GM21723 (cell line): ENCODE measurements around the gene TOMM22.

ENCODE experiments used
- ATAC-seq: cut with Tn5 transposase; IDR thresholded peaks from one replicate; pipeline ENCODE4 v1.9.1; 2021; ENCODE audit warnings: mild to moderate bottlenecking, moderate library complexity; ENCODE audit not compliant: unreplicated experiment

Gene TOMM22

GRCh38 chr22:38733724-38734381, 52.1 kb downstream of the TOMM22 start:
- ATAC-seq: no peak

DNA sequence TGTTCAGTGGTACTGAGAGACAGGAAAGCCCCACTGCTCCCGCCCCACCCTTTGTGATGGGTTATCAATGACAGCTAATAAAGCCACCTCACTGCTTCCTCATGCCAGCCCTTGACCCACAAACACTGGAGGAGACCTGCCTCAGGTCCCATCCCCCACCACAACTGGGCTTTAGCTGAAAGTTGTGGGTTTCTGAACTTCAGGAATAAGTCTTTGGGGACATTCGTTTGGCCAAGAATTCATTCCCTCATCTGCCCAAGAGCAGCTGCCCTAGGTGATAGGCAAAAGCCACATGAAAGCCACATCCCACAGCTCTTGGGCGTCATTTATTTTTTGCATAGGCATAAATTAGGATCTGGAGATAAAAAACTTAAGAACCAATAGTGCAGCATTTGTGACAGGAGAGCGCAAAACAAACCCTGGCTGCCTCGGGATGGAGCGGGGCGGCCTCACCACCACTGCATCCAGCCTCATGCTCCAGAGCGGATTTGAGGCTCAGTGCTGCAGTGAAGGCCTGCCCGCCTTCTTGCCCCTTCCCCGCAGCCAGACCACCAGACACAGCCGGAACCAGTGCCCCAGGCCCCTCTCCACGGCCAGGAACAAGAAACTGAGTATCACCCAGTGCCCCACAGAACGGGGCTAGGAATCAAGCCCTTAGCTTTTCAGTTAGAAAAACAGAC, 52.8 kb downstream of the TOMM22 start:
- no peak for ATAC-seq
